Amniotic stem cell (primary cell): ENCODE measurements around the gene NCAPG2.
A peak's percentile ranks its signal among the peaks of the same experiment; 100 is the strongest.
"Not testable (repeated sequence)": the region's sequence is repeated elsewhere in the genome, so short reads cannot be mapped to it uniquely, and the experiment has no call there.

ENCODE experiments used
- DNase-seq: peaks from one replicate; lab custom pipeline; 2025; lab: John Stamatoyannopoulos, UW

NCAPG2 gene

DNA sequence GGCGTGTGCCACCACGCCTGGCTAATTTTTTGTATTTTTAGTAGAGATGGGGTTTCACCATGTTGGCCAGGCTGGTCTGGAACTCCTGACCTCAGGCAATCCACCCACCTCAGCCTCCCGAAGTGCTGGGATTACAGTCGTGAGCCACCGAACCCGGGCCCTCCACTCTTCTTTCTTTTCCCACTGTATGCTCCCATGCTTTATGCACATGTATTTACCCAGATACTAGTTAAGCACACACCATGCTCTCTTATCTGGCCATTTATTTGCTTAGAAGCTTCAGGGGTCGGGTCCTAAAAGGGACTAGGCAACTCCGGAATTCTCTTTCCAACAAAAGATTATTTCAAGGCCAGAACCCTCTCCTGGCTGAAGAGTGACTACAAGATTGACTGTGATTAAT lies 78.3 kb downstream of the NCAPG2 start:
- not testable (repeated sequence) for DNase-seq

DNA sequence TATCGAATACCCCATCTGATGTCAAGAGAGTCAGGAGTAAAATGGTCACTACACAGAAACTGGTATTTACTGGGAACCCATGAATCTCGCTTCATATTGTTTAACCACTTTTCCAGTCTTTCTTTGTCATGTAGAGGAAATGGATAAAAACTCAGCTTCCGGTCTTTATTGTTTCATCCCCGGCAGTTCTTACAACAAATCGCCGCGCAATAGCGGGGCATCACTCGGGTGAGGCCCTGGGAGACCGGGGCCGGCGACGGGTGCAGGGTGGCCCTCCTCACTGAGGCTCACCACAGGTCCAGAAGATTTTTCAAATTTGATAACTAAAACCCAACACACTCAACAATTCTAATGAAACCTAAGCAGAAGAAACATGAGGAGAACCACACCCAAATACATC lies 81.4 kb downstream of the NCAPG2 start:
- DNase-seq: no peak

DNA sequence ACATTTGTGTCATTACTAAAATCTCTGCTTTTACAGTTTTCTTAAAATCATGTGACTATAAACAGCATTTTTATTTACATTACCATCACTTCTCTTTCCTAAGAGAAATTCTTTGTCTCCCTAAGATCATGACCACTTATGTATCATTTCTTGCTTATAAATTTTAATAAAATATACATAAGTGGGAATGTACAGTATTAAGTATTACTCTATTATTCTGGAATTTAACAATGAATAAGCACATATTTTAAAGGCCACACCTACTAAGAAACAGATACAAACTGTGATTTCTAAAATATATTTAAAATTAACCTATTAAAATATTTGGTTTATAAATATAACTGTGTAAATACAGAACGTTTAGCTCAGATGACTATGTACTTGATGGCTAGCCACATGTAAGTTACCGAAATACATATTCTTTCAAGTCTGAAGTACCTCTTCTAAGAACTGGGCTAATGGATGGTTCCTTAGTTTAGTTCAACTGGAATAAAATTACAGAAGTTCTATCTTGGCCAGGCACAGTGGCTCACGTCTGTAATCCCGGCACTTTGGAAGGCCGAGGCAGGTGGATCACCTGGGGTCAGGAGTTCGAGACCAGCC lies 83.7 kb downstream of the NCAPG2 start:
- DNase-seq: no peak

DNA sequence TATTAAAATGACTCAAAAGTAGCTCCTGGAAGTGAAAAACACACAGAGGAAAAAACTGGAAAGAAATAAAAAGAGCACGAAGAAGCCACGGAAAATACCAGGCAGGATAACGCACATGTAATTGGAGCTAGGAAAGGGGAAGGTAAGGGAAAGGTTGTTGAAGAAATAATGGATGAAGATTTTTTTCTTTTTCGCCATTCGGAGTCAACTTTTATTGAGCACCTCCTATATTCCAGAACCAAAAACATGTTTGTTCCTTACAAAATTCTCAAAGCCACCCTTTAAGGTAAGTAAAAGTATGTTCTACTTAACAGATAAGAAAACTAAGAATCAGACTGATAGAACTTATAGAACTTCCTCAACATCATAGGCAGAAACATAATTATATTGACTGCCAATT lies 84.2 kb downstream of the NCAPG2 start:
- DNase-seq: no peak

DNA sequence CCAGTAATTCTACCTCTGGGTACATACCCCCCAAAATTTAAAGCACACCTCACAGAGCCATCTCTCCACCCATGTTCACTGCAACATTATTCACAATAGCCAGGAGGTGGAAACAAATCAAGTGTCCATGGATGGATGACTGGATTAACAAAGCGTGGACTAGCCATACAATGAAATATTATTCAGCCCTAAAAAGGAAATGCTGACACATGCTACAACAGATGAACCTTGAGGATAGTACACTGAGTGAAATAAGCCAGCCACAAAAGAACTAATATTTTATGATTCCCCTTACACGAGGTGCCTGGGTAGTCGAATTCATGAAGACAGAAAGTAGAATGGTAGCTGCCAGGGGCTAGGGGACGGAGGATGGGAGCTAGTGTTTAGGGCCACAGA lies 85.9 kb downstream of the NCAPG2 start:
- DNase-seq: no peak

DNA sequence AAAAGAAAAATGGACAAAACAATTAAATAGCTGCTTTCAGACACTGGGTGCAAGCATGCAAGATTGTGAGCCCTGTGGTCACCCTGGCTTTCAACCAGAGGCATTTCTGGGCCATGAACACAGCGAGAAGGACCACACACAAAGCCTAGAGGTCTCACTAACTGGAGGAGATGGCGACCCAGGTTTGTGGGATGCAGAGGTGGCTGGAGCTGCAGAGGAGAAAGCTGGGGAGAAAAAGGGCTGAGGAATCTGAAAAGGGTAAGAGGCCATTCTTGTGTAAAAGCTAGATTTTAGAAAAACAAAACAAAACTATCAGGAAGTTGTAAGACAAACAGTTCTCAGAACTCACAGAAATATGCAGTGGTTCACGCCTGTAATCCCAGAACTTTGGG lies 86.9 kb downstream of the NCAPG2 start:
- DNase-seq: no peak

DNA sequence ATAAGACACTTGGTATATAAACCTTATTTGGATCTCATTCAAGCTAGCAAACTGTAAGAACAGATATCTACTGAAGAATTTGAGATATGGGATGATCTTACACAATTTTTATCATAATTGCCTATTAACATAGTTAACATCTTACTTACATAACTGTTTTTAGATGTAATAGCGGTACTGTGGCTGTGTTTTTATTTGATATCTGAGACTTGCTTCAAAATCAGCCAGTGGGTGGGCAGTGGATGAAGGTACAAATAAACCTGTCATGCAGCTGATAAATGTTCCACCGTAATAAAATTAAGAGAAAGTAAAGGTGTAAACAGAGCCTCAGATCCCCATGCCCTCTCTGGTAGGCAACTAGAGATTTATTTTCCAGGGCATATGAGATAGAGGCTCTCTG lies 88.6 kb downstream of the NCAPG2 start:
- no peak for DNase-seq

DNA sequence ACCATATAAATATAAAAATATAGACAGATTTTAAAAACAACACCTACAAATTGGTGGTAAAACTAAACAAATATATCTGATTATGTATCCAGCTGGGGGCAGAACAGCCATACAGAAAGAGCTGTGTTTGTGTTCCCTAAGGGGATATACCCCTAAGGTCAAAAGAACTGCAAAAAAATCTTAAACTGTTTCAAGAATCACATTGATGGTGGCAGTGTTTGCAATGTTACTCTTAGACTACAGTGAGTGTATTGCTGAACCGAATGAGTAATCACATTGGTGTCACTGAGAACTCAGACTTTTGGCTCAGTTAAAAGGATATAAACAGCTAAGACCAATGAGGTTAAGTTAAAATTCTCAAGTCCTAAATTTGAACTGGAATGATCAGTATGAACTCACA lies 89.9 kb downstream of the NCAPG2 start:
- DNase-seq: peak; percentile 4

DNA sequence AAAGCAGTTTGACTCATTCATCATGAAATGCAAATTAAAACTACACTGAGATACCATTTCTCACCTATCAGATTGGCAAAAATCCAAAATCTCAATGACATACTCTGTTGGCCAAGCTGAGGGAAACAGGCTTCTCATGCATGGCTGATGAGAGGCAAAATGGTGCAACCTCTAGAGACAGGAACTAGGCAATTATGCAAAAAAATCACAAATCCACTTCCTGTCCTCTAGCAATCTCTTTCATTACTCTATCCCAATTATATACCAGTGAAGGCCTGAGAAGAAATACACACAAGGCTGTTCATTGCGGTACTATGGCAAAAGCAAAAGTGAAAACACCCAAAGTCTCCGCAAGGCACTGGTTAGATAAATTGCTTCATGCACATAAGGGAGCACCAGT lies 91.1 kb downstream of the NCAPG2 start:
- DNase-seq: no peak

DNA sequence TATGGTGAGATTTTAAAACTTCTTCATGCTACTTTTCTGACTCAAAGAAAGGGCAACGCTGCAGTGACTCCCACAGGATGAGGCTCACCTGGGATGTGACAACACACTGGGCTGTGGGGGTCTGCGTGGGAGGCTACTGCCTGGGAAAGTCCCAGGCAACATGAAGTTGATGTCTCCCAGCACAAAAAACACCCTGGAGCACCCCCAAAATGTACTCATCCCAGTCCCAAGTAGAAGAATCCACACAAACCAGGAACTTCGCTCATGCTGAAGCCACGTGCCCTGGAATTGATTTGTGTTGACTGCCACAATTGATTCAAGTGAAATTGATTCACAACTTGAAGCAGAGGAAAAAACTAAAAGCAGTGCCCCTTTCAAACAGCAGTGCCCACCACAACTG lies 92.1 kb downstream of the NCAPG2 start:
- DNase-seq: no peak

DNA sequence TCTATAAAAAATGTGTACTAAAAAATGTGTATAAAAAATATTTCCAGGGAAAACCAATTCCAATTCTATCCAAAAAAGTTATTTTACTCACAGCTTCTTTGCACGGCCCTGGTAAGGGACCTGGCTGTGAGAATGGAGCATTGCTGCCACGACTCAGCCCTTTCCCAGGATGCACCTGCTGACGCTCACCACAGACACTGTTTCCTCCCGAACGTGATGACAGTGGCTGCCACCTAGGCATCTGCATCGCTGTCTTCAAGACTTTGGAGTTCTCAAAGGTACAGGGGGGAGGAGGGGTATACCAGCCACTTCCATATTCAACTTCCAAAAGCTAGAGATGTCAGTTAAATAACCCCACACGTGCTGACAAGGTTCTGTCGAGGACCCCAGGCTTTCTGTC lies 93.1 kb downstream of the NCAPG2 start:
- no peak for DNase-seq

DNA sequence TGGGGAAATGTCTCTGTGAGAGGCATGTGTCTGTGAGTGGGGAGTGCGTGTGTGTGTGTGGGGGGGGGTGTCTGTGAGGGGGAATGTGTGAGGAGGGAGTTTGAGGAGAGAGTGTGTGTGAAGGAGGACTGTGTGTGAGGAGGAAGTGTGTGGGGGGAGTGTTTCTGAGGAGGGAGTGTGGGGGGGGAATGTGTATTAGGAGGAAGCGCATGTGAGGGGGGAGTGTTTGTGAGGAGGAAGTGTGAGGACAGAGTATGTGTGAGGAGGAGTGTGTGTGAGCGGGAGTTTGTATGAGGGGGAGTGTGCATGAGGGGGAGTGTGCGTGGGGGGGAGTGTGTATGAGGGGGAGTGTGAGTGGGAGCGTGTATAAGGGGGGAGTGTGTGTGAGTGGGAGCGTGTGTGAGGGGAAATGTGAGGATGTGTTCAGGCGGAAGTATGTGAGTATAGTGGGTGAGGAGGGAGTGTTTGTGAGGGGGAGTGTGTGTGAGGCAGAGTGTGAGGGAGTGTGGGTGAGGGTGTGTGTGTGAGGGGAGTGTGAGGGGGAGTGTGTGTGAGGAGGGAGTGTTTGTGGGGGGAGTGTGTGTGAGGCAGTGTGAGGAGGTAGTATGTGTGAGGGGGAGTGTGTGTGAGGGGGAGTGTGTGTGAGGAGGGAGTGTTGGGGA lies 95.2 kb downstream of the NCAPG2 start:
- no peak for DNase-seq

DNA sequence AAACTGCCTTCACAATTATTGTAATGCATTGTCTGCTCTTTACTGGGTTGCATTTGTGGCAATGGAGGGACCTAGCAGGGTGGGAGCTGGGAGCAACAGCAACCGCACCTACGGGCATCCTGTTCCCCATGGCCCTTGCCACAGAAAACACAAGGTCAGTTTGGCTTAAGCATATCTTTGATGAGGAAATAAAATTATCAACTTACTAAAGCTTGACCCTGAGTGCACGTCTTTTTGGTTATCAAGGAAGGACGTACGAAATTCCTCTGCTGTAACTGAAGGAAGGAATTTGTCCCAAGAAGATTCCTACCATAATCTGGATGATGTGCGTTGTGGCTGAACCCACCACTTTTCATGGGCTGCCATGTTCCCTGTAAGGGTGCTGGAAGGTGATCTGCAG lies 97.0 kb downstream of the NCAPG2 start:
- DNase-seq: no peak

DNA sequence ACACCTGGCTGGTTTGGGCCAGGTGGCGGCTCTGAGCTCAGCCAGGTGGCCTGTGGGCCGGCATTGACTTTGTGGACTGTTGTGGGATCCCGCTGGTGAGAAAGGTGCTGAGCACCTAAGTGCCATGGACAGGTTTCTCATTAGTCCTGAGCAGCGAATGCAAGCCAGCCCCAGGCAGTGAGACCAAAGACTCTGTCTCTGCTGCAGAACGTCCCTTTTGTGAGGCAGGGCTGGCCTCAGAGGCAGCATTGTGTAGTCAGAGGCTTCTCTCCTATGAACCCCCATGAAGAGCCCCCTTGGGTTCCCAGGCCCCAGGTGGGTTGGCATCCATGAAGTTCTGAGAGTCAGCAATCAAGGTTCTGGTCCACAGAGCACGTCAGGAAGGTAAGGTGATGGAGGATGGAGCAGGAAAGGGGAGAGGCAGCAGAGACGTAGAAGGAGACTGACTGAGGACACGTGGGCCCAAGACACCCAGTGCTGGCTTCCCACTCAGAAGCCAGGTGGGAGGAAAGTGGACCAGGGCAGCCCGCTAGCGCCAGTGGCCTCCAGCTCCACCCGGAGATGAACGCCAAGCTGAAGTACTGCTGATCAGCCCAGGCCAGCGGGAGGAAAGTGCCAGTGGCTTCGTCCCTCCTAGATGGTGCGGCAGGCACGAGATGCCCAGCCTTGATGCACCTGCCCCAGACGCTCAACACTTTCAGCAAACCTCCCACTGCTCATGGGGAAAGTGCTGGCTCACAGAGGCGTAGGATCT lies 97.8 kb downstream of the NCAPG2 start:
- no peak for DNase-seq

DNA sequence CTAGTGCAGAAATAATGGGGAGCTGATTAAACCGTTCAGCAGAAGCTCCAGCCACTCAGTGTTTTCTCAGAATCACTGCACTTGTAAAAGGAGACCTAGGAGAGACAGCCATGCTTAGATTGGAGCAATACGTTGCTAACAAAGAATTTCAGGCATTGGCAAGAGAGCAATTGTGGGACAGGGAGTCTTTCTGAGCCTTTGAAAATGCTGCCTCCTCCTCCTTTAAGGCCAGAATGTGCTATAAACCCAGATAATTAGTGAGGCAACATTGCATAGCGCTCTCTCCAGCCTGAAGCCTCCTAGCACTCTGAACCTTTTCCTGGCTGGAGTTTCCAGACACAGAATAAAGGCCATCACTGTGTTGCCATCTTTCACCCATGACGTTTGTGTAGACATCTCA lies 98.5 kb downstream of the NCAPG2 start:
- no peak for DNase-seq

DNA sequence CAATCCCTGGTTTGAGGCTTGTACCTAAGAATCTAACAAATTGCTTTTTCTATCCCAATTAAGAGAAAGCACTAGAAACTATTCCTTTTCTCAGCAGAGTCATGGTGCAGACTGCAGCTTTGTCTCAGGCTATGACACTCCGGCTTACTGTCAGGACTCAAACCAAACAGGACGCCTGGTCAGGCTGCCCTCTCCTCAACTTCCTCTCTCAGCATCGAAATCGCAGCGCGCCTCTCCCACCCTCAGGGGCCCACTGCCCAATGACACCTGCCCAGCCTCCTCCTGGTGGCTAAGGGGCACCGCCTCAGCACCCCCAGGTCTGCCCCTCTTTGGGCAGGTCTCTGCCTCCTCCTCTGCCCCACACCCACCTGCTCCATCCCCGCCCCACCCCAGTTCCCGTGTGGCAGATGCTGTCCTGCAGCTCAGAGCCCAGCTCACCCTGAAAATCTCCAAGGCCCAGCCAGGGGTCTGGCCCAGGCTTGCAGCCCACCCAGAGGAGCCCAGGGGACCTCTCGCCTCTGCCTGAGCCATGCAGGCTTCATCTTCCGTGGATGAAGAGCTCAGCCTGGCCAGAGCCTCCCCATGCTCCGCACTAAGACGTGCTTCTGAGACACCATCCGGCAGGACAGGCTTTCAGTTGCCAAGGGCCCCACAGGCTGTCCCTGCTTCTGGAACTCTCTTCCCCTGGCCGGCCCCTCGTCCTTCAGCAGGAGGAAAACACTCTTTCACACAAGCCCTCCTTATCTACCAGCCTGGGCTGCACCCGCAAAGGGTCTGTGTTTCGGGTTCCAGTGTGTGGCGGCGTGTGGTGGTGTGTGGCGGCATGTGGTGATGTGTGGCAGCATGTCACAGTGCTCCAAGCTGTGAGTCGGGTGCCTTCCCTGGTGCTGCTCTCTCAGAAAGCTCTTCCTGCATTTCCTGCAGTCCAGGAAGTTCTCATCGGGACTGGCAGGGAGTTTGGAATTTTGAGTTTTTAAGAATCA lies 100.5 kb downstream of the NCAPG2 start:
- no peak for DNase-seq

DNA sequence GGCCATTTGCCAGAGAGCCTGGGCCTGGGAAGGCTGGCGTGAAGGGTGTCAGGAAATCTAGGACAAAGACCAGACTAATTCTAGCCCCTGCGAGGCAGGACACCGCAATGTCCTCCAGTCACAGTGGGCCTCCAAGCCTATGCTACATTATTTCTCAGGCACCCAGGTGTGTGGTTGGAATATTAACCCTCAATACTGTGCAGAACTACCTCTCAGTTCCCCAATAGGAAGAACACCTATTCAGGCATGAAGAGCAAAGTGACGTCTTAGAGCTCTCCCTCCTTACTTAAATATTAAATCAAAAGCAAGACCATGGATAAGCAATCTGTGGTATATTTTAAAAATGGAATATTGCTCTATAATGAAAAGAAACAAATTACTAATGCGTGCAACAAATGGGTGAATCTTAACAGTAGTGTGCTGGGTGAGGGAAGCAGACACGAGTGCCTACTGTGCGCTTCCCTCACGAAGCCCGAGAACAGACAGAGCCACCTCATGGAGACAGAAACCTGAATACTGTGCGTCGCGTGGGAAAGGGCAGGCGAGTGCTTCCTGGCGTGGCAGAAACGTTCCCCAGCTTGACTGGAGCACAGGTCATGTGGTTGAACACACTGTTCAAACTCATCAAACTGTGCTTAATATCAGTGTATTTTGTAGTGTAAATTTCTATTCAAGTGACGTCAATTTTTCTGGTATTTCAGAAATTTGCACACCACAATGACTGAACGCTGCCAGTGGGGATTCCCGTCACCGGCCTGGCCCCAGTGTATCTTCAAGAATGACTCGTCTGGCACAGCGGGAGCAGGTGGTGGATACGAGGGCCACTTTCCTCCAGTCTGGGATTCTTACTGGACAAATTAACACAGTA lies 101.5 kb downstream of the NCAPG2 start:
- no peak for DNase-seq

DNA sequence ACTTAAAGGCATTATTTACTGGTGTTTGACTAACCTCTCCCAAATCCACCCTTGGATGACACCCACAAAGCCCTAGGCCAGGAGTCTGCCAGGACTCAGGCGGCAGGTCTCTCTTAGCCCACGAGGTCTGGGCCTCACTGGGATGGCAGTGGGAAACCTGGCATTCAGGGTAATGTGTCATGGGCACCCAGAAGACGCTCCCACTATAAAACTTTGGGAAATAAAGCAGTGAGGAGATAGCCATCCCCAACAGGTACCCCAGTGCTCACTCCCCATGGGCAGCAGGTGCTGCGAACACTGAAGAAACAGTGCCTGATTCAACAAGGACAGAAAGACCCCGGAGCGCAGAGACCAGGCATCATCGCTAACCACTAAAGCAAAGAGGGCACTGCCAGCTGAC lies 102.6 kb downstream of the NCAPG2 start:
- no peak for DNase-seq

DNA sequence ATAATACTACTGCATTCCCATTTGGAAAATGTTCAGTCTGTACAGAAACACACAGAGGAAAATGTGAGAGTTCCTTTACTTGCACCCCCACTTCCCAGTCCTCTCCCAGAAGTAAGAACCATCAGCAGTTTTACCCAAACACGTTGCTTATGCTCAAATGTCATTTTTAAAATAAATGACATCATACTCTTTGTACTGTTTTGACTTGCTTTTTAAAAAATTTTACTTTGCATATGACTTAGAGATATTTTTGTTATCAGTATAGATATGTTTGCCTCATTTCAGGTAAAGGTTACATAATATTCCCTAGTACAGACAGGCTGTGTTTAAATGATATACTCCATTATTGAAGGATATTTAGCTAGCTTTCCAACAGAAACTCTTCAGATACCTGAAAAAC lies 103.5 kb downstream of the NCAPG2 start:
- DNase-seq: no peak

DNA sequence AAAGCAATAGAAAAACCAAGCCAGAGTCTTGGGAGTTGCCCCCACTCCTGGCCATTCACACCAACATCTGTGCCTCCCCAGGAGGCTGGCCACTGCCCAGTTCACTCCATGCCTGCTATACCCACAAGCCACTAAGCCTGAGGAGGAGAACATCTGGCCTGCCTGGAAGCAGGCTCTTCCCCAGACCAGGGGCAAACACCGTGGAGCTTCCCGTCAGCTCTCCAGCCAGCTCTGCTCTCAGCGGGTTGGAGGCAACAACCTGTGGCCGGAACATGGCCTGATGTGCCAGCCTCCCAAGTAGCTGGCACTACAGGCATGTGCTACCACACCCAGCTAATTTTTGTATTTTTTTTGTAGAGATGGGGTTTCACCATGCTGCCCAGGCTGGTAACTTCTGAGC lies 107.9 kb downstream of the NCAPG2 start:
- DNase-seq: no peak

DNA sequence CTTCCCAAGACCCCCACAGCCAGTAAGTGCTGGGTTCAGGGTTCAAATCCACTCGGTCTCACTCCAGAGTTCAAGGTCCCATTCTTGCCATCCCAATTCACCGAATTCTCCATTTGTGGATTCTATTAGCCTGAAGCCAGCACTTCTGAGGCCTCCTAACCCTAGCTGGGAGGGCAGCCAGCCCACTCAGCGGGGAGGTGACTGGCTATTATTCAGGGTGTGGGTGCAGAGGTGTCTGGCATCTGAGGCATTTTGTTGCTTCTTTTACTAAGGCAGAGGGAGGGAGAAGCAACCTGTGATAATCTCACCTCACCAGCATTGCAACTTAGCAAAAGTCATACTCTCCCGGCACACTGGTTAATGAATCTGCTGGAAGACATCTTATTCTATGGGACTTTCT lies 108.3 kb downstream of the NCAPG2 start:
- no peak for DNase-seq
